Glutamatergic neuron (in vitro differentiated cells): ENCODE measurements around the gene CCDC3. TPM values are rescaled to one million over a fixed set of nuclear protein-coding genes. Genes with fewer than 3 reads are reported as not detected.

Experiments used
- DNase-seq: peaks from one replicate; pipeline ENCODE4 v3.0.0; 2022
- H3K27ac Mint-ChIP-seq: one replicate; pipeline ENCODE4 v1.8.0; 2020; ENCODE audit warnings: mild to moderate bottlenecking, mixed read lengths, inconsistent platforms; ENCODE audit not compliant: unreplicated experiment
- H3K27me3 Mint-ChIP-seq: one replicate; pipeline ENCODE4 v1.8.0; 2020; ENCODE audit warnings: mild to moderate bottlenecking, moderate library complexity, mixed read lengths, inconsistent platforms; ENCODE audit not compliant: unreplicated experiment
- H3K36me3 Mint-ChIP-seq: one replicate; pipeline ENCODE4 v1.8.0; 2020; ENCODE audit warnings: mild to moderate bottlenecking, mixed read lengths, inconsistent platforms; ENCODE audit not compliant: unreplicated experiment
- H3K4me1 Mint-ChIP-seq: one replicate; pipeline ENCODE4 v1.8.0; 2020; ENCODE audit warnings: mild to moderate bottlenecking, low read depth, mixed read lengths, inconsistent platforms; ENCODE audit not compliant: unreplicated experiment
- H3K4me3 Mint-ChIP-seq: one replicate; pipeline ENCODE4 v1.8.0; 2020; ENCODE audit warnings: mild to moderate bottlenecking, mixed read lengths, inconsistent platforms; ENCODE audit not compliant: unreplicated experiment
- H3K9me3 Mint-ChIP-seq: one replicate; pipeline ENCODE4 v1.8.0; 2020; ENCODE audit warnings: mild to moderate bottlenecking, moderate library complexity, mixed read lengths, inconsistent platforms; ENCODE audit not compliant: unreplicated experiment
- total RNA-seq: library from RNA; stranded (reverse); fragmentation: NEBNext Ultra II Directional; extraction: Animal tissue kit (Norgen Biotek cat#: 25700); gene quantifications from one replicate; pipeline ENCODE4 v1.2.1, GENCODE V29; 2021; ENCODE audit not compliant: unreplicated experiment
- TF ChIP-seq, protein P1 (sequence below): fragments of 200-600 bp; sonication (generic); IDR thresholded peaks from one replicate; pipeline ENCODE4 v1.5.0; 2021; ENCODE audit not compliant: partially characterized antibody, unreplicated experiment

Gene CCDC3
- total RNA-seq, 1 donor from 2014 or later: 13.8 TPM

DNA sequence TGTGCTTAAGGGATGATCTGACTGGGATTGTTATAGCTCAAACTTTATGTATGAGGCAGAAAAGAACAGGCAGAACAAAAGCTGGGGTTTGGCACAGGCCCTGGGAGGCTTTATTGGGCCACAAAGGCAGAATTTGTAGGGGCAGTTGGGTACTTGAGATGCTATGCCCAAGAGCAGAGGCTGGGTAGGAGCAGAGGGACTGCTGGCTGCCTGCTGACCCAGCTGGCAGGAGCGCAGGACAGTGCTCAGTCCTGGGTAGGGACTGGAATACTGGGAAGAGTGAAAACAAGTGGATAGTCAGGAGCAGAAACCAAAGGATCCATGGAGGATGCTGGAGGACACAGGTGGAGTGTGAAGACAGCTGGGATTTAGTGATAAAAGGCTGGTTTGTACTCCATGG is 75.7 kb downstream of the CCDC3 start:
- DNase-seq: no peak
- Mint-ChIP-seq H3K36me3 (peaks cover 16% of the 10 kb centered on the region), H3K4me1 (peaks cover 3% of the 10 kb centered on the region), H3K27ac (no peak overlapping the region), H3K9me3 (peaks cover 1% of the 10 kb centered on the region), H3K4me3 (no peak overlapping the region), H3K27me3 (no peaks in the 10 kb centered on the region)
- TF ChIP-seq, protein P1, sequence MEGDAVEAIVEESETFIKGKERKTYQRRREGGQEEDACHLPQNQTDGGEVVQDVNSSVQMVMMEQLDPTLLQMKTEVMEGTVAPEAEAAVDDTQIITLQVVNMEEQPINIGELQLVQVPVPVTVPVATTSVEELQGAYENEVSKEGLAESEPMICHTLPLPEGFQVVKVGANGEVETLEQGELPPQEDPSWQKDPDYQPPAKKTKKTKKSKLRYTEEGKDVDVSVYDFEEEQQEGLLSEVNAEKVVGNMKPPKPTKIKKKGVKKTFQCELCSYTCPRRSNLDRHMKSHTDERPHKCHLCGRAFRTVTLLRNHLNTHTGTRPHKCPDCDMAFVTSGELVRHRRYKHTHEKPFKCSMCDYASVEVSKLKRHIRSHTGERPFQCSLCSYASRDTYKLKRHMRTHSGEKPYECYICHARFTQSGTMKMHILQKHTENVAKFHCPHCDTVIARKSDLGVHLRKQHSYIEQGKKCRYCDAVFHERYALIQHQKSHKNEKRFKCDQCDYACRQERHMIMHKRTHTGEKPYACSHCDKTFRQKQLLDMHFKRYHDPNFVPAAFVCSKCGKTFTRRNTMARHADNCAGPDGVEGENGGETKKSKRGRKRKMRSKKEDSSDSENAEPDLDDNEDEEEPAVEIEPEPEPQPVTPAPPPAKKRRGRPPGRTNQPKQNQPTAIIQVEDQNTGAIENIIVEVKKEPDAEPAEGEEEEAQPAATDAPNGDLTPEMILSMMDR: no peak

DNA sequence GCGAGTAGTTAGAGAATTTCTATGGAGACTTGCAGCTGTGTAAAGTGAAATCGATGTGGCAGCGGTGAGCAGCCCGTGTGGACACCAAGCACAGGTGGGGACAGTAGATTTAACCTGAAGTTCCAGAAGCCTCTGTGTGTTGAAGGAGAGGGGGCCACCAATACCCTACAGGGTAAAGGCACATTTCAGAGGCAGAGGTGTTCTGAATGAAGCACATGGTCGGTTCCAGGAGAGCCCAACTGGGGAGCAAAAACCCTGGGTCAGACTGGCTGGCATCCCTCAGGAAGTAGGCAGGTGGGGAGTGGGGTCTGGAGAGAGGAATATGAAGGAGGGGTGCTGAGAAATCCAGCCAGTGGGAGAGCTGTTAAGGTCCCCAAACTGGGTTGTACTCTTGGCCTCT is 76.6 kb downstream of the CCDC3 start:
- H3K27ac Mint-ChIP-seq: no peak overlapping the region
- no peak overlapping the region for H3K4me3 Mint-ChIP-seq
- H3K9me3 Mint-ChIP-seq: peaks cover 1% of the 10 kb centered on the region
- TF ChIP-seq, protein P1: no peak
- peaks cover 3% of the 10 kb centered on the region for H3K4me1 Mint-ChIP-seq
- no peaks in the 10 kb centered on the region for H3K27me3 Mint-ChIP-seq
- no peak for DNase-seq
- H3K36me3 Mint-ChIP-seq: peaks cover 16% of the 10 kb centered on the region

DNA sequence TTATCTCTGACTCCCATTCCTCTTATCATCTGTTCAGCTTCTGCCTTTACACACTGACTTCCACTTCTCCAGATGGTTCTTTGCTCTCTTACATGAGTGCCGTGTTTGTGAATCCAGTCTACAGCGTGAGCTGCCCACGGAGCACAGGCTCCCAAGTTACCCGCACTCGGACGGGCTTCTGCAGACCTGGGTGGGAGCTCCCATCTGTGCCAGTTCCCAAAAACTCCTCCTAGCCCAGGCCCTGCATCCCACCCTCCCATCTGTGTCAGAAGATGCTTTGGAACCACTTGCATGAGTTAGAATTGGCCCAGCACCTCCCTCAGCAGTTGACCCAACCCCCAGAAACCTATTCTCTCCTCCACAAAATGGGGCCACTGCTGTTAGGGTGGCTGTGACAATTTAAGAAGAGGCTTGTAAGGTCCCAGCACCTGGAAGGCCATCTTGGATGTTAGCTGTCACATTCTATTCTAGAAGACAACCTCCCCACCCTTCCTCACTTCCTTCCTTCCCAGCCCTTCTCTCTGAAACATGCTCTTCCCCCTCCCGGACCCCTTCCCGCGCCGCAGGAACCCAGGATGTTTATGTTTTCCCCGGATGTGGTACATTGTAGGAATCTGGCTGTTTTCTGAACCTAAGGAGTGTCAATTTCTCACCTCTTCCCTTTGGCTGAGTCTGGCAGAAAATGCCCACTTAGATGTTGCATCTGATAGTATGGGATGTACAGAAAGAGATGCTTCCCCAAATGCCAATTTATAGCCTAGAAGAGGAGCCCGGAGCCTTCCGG is 79.2 kb downstream of the CCDC3 start:
- Mint-ChIP-seq H3K27ac (no peak overlapping the region), H3K4me3 (no peak overlapping the region), H3K36me3 (peaks cover 16% of the 10 kb centered on the region), H3K4me1 (peaks cover 3% of the 10 kb centered on the region), H3K9me3 (no peaks in the 10 kb centered on the region), H3K27me3 (no peaks in the 10 kb centered on the region)
- TF ChIP-seq, protein P1: no peak
- no peak for DNase-seq

DNA sequence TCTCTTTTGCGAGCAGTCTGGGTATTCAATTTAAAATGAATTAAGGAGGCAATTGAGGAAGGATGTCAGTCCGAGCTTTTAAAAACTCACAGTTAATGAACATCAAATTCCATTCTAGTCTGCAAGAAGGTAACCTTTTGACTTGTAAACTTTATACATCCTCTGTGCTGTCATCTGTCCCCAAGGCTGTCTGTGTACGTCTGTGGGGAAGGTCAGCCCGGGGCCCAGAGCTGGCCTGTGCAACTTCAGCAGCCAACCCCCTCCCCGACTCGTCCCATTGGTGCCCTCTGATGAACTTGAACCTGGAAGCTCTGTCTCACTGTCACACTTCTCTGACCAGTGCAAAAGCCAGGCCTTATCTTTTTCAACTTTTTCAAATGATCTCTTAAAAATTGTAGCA is 80.3 kb downstream of the CCDC3 start:
- H3K4me1 Mint-ChIP-seq: peaks cover 3% of the 10 kb centered on the region
- TF ChIP-seq, protein P1: no peak
- no peak overlapping the region for H3K4me3 Mint-ChIP-seq
- no peak for DNase-seq
- peaks cover 11% of the 10 kb centered on the region for H3K36me3 Mint-ChIP-seq
- no peak overlapping the region for H3K27ac Mint-ChIP-seq
- H3K27me3 Mint-ChIP-seq: no peaks in the 10 kb centered on the region
- no peaks in the 10 kb centered on the region for H3K9me3 Mint-ChIP-seq

DNA sequence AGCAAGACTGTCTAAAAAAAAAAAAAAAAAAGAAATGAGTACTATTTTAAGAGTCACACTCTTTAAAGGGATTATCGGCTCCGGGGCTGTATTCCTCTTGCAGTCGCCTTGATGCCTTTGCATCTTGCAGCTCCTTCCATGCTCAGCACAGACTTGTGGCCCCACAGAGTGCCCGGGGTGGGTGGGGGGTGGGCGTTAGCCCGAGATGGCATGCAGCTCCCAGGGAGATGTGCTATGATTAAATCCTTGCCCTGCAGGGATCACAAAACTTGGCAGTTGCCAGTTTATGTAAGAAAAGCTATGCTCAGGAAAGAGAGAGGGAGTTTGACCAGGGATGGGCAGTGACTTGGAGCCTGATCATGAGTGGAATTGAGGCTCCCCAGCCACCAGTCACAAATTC is 81.9 kb downstream of the CCDC3 start:
- Mint-ChIP-seq H3K36me3 (peaks cover 6% of the 10 kb centered on the region), H3K4me3 (no peak overlapping the region), H3K9me3 (peaks cover 2% of the 10 kb centered on the region), H3K4me1 (peaks cover 3% of the 10 kb centered on the region), H3K27ac (no peak overlapping the region), H3K27me3 (no peaks in the 10 kb centered on the region)
- TF ChIP-seq, protein P1: no peak
- DNase-seq: no peak
